SKM-1 (cell line): Measurements from ENCODE around the gene OCA2.

ENCODE experiments used
- DNase-seq: peaks from one replicate; lab custom pipeline; 2025; ENCODE audit not compliant: unreplicated experiment; lab: John Stamatoyannopoulos, UW

Gene OCA2

DNA sequence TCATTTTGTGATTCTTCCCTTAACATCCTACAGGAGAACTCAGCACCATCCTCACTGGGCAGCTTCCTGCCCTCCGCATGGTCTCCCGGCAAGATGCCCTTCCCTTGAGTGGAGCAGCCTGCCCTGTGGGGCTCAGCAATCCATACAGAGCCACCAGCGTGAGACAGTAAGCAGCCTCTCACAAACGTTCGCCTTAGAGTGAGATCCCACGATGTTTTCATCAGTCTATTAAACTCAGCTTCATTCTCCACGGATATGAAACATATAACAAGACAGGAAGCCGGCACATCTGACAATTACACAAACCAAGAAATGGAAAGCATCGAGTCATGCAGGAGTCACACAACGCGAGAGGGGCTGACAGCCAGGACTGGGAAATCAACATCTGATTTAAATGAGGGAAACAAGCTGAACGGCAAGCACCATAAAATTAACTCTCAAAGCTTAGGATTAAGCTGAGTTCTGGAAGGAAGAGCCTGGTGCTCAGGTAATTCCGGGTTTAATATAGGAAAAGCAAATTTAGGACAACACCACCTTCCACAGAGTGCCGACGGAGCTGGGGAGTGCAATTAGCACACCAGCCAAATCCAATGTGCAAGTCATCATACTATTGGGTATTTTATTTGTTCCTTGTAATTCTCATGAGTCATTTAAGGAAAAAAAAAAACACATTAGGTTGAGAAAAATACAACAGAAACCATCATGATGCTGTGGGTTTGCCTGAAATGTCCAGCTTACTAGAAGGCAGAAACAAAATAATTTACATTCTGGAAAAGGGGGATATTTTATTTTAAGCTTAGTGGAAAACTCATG lies 272.0 kb downstream of the OCA2 start:
- no peak for DNase-seq

DNA sequence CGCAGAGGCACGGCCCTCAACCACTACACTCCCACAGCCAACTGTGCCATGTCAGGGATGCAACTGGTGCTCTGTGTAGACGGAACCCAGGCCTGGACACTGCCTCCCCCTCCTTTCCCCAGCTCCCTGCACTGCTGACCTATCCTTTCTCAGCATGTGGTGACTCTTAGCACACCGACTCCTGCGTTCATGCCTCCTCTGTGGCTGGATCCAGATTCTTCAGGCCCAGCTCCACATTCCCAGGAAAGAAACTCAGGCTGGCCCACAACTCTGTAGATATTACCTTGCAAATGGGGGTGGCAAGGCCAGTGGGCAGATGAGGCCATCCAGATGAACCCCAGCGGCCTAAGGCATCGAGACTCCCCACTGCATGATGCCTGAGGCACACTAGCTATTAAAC lies 272.7 kb downstream of the OCA2 start:
- DNase-seq = no peak

DNA sequence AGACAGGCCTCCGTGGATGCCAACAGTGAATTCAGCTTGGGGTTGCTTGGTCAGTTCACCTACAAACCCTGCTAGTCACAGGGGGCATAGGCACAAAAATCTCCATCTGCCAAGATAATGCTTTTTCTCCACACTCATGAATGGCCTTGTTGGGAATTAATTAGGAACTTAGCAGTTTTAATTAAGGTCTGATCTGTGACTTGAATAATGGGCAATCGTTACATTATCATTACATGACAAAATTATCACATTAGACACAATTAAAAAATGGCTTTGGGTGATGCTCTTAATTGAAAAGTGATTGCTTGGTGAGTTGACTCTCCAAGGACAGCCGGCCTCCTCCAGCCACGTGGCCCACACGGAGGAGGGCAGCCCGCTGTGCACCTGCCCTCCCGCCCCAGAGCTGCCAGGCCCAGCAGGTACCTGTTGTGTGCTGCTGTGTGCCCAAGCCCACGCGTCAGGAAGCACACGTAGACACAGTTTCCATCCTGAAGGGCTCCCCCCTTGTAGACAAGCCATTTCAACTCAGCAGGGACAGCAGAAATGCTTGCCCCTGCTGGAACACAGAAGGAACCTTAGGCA lies 274.2 kb downstream of the OCA2 start:
- DNase-seq = no peak

DNA sequence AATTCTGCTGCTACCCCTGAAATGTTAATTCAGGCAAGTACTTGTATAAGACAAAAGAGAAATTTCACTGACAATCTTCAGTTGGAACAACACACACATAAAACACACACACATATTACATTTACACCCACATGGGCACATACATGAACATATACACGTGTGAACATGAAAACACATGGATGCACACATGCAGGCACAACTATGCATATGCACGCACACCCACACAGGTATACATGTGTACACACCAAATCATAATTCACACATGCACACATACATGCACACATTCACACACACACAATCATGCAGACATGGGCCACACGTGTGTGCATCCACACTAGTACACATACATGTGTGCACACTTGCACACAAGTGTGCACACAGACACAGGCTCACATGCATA lies 277.8 kb downstream of the OCA2 start:
- DNase-seq = no peak

DNA sequence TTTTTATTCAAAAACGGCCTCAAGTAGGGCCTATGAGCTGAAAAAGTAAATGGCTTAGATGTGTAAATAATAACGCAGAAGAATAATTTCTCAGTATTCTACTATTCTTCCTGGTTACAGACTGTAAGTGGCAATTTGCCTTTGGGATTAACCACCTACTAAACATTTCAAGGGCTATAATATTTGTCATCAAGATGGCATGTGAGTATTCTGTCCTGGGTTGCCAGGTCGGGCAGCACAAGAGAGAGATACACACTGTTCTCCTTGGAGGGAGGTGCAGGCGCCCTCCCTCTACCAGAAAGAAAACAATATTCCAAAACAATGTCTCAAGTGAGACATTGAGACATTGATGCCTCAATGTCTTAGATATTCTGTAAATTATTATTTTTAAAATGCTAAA lies 278.4 kb downstream of the OCA2 start:
- no peak for DNase-seq

DNA sequence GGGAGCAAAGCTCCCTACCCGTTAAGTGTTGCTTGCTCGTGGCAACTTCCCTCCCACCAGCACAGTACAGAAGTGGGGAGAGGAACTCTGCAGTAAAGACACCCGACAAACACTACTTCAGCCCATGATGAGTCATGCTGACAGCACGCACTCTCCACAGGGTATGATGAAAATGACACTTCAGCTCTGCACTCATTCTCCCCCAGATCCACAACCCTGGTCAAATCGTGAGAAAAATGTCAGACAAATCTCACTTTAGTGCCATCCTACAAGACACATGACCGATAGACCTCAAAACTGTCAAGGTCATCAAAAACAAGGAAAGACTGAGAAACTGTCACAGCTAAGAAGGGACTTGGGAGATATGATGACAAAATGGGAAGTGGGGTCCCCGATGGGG lies 278.9 kb downstream of the OCA2 start:
- DNase-seq = peak; percentile 64

DNA sequence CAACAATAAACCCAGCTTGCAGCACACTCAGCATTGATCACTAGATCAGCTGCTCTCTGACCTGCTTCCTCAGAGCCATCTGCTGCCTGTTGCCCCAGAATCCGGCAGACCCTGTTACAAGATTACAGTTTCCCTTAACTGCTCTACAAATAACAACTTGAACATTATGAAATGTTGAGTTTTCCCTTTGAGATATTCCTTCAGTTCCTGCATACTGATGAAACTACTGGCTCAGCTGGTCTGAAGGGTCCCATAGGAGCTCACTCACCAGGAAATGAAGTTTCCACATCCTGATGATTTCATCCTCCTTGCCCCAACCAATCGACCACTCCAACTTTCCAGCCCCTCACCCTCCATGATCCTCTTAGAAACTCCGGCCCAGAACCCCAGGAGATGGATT lies 281.9 kb downstream of the OCA2 start:
- DNase-seq = no peak

DNA sequence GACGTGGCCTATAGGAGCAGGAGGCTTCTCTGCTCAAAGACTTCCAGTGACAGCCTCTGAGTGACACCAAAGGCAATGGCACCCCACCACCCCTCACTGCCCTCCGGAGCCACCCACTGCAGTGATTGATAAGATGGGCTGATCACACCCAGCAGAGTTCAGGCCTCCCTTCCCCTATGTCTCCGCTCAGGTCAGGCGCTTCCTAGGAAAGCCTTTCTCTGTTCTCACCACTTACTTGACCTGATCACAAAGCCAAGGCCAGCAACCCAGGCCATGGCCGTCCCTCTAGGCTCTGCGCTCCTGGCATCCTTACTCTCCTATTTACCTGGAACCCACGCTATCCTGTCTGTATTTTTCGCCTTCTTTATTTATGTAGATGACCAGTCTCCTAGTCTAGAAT lies 282.3 kb downstream of the OCA2 start:
- no peak for DNase-seq

DNA sequence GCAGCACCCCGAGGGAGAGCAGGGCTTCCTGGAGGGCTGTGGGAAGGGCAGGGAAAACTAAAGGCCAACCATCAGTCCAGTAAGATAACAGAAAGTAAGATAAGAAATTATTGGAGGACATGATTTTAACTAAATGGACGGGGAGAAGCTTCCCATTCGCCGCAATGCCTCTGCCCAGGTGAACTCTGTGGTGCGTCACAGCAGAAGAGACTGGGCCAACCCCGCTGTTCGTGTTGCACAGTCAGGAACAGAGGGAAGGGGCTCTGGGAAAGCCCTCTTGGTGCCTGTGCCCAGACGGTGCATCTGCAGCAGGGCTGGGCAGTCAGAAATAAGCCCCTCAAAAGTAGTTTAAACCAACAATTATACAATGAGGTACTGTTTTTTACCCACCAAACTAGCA lies 284.1 kb downstream of the OCA2 start:
- DNase-seq = no peak

DNA sequence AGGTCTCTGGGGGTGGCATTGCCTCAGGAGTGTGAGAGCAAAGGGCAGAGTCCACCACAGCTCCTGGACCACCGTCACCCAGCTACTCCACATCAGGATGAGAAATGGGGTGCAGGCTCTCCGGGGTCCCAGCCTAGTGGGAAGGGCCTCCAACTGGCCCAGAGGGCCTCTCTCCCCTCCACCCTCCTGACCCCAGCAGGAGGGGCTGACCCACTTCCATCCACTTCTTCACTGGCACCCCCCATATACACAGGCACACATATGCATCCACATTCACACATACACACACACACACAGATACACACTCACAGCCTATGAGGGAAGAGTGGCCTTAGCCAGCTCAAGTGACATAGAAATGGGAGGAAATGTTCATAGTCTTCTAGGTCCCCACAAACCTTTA lies 286.0 kb downstream of the OCA2 start:
- no peak for DNase-seq

DNA sequence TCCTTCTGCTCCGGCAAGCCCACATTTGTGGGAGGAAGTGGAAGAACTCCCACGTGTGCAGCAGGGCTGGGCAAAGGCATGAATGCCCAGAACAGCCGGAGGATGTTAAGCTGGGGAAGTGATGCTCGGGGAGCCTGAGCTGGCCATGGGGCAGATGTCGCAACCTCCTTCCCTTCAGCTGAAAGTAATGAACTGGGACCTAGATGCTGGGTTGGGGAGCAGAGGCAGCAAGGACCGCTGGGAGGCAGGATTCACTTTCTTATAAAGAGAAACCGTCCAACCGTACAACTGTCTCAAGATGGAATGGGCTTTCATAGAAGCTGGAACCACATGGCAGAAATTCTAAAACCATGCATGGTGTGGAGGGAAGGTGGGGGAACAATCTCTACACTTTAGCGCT lies 290.9 kb downstream of the OCA2 start:
- no peak for DNase-seq

DNA sequence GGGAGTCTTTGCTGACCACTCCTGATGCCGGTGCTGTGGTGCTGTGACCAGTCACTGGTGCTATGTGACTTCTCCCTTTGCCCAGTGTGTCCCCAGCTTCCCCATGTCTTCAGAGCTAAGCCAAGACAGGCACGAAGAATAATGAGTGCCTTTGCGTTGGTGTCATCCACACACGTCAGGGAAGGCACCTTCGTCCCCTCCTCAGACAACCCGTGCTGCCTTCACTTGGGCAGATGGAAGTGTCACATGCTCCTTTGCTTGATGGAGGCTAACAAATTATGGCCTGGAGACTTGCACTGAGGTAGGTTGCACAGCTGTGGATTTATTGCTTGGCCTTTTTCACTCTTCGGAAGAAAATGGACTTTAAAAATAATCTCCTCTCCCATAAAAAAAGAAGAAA lies 291.8 kb downstream of the OCA2 start:
- DNase-seq = no peak

DNA sequence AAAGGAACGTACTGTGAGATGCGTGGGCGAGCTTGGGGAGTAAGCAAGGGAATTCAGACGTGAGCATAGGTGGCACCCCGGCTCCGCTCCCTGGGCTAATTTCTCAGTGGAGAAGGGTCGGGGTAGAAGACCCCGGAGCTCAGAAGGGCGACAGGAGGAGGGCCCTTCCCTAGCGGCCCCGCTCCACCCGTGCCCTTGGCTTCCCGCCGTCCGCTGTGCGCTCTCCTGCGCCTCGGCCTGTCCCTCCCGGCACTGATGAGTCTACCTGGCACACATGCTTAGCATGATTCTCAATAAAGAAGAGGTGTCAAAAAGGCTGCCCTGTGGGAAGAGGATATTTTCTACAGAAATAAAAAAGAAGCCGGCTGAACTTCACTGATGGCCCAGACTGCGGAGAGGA lies 292.7 kb downstream of the OCA2 start:
- no peak for DNase-seq

DNA sequence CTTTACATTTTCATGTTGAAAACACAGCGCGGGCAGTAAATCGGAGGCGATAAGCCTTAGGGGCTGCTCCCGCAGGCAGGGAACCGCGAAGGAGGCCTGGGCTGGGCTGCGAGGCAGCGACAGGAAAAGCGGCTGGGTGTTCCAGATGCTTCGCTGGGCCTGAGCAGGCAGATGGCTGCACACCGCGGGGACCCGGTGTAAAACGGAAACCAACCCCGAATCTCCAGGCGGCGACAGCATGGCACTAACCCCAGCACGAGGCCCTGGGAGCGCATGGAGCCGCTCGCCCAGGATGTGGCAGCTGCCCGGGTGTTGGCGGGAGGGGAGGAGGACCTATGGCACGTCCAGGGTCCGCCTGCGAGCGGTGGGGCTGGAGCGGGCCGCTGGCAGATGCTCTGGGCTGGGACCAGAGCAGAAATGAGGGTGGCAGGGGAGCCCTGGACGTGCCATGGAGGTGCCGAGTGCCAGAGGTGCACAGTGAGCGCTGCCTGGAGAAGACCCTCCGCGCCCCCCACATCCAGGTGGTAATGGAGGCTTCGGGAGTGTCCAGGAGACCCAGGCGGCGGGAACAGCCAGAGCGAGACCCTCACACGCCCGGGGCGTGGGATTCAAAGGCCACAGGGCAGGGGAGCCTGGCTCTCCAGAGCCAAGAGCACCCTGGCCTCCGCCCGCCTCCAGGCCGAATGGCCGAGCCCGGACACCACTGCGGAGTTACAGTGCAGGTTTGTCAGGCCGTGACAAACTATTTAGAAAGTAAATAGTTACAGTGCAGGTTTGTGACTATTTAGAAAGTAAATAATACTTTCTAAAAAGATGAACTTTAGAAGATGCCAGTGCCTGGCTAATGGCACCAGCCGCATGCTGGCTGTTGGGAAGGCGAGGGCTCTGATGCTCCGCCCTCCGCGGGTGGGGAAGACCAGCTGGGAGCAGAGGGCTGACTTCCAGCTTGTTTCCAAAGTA lies 293.6 kb downstream of the OCA2 start:
- no peak for DNase-seq

DNA sequence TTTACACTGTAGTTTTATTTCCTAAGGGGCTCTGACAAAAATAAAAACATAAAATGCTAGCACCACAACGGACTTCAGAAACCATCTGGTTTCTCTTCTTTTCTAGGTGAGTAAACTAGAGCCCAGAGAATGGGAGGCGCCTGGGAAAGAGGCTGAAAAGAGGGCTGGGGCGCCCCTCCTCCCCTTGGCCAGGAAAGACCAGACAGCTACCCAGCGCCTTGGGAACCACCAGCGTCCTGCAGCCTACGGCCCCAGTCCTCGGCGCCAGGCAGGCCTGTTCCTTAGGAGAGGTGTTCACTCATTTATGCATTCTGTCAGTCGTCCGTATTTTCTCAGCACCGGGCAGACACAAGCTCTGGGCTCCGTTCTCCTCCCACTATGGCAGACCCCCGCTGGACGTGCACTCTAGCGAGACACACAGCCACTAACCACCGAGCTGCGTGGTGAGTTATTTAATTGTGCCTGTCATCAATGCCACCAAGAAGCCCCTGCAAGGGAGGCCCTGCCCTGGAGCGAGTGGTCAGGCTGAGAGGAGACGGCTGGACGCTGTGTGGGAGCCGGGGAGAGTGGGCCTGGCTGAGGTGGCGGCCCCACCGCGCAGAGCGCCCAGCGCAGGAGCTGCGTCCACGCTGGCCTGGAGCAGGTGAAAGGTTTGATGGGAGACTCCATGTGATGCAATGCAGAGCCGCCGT lies 294.4 kb downstream of the OCA2 start:
- no peak for DNase-seq

DNA sequence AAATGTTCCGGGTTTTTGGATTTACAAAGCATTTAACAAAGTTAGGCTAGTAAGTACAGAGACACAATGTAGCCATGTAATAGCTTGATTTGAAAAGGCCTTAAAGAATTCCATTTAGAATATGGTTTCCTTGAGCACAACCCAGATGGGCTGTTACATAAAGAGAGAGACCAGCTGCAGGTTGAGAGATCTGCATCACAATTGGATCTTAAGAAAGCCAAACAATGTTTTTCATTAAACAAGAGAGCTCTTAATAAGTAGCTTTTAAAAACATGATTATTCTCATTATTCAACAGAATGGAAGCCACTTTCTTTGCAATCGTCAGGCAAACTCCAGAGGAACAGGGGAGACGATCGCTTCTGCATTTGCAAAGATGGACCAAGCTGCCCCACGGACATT lies 300.3 kb downstream of the OCA2 start:
- DNase-seq = no peak

DNA sequence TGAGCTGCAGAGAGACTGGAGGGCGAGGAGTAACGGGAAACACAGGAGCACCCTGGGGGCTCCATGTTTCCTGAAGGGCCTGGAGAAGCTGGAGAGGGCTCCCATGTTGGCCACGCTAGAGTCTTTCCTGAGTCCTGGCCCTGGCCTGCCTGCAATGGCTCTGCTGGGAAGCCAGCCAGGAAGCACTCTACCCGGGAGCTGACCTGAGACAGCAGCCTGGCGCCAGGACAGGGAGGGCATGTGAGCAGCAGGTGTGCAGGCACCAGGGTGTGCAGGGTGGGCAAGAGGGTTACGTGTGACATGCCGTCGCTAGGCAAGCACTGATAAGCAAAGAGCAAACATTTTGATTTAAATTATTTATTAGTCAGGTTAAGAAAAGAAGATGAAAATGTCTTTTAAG lies 301.4 kb downstream of the OCA2 start:
- no peak for DNase-seq

DNA sequence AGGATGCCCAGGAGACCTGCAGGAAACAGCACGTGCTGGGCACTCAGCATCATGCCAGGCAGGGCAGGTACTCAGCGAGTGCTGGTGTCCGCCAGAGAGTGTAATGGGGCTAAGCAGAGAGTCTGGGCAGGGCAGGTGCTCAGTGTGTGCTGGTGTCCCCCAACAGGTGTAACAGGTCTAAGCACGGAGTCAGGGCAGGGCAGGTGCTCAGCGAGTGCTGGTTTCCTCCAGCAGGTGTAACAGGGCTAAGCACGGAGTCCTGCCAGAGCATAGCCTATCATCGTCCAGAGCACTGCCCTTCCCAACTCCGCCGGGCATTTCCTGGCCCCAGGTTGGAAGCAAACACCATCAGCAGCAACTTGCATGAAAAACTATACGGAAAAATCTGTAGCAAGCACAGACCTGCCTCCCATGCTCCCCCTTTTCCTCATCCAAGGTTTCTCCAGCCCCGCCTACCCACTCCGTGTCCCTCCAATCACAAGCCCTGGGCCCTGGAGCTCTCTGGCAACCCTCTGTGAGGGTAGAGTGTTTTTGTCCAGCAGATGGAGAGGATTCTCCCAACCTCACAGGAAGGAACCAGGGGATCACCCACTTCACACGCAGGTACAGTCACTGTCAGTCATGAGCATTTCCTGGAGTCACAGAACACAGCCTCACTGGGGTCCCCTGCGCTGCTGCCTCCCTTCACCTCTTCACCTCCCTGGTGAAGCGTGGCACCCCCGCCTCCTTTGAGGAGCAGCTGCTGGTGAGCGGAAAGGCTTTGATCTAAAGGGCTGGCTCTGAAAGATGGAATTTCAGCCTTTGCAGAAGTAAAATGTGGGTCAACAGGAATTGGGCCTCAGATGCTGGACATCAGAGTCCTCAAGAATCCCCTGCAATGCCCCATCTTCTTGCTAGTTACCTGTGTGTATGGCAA lies 302.5 kb downstream of the OCA2 start:
- DNase-seq = no peak

DNA sequence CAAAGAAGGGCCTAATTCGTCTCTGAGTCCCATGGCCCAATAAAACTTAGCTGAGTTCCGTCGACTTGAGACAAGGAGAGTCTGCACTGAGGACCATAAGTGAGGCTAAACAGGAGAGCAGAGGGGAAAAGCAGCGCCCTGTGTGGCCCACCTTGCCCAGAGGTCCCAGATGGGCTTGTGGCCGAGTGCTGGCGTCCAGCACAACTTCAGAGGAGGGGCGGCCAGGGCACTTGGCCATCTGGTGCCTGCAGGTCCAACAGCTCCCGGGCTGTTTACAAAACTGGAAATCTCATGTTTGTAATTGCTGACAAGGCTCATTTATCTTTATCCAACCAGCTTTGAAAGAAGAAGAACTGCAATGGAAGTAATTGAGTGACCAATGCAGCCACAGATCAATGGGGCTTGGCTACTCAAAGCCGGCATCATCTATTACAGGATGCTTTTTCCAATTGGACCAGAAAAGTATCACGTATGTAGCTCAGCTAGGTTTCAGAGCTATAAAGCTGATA lies 306.3 kb downstream of the OCA2 start:
- no peak for DNase-seq

DNA sequence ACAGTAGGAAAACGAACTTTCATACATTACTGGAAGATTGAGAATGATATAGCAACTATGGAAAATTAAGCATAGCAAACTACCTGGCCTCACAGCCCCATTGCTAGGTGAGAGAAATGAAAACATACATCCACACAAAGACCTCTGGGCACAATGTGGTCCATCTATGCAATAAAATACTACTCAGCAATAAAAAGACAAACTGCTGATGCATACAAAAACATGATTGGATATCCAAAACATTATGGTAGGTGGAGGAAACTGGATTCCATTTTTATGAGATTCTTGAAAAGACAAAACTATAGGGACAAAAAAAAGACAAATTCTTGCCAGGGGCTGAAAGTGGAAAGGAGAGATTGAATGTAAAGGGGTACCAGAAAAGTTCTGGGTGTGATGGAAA lies 308.8 kb downstream of the OCA2 start:
- DNase-seq = no peak
